GM06990 (cell line): ENCODE data around the gene TMEM163.

Source experiments
- DNase-seq: peaks from one replicate; pipeline ENCODE4 v3.0.0-alpha.2; 2011; ENCODE audit not compliant: insufficient read length; ENCODE audit errors: extremely low read depth
- H3K27me3 ChIP-seq: replicated peaks from 2 replicates; pipeline ENCODE4 v1.6.0; 2011; ENCODE audit warnings: low read length; ENCODE audit not compliant: control insufficient read depth, insufficient read depth
- H3K36me3 ChIP-seq: 2 replicates; pipeline ENCODE4 v1.5.1; 2011; ENCODE audit warnings: low read length; ENCODE audit not compliant: control insufficient read depth, insufficient read depth
- H3K4me3 ChIP-seq: replicated peaks from 2 replicates; pipeline ENCODE4 v1.5.1; 2011; ENCODE audit warnings: low read depth, mild to moderate bottlenecking, control low read depth, low read length
- CTCF ChIP-seq: IDR thresholded peaks from 2 replicates; pipeline ENCODE4 v1.5.1; 2011; ENCODE audit warnings: low read length, control low read depth, mild to moderate bottlenecking, inconsistent platforms; ENCODE audit not compliant: insufficient read depth, poor library complexity, severe bottlenecking

Gene TMEM163

DNA sequence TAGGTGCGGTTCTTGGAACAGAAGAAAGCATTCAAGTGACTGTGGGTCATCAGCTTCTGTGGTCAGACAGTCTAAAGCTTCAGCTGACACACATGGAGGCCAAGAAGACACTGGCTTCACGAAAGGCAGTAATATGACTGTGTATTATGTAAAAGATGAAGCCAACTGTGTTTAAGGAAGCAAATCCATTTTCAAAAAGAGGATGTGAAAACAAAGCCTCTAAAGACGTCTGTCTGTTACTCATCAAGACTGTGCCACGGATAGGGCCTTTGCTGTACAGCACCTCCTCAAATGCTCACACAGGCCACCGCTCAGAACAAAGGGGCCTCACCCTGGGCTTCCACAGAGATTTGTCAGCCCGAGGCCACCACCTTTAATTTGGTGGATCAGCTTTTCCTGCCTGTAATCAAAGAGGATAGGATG, 21.1 kb upstream of the TMEM163 start:
- Histone ChIP-seq H3K27me3 (no peaks in the 10 kb centered on the region; the same call in 1 of the 2 replicates), H3K36me3 (no peaks in the 10 kb centered on the region), H3K4me3 (no peak overlapping the region)
- DNase-seq = peak; percentile 79
- TF ChIP-seq CTCF = no peak

DNA sequence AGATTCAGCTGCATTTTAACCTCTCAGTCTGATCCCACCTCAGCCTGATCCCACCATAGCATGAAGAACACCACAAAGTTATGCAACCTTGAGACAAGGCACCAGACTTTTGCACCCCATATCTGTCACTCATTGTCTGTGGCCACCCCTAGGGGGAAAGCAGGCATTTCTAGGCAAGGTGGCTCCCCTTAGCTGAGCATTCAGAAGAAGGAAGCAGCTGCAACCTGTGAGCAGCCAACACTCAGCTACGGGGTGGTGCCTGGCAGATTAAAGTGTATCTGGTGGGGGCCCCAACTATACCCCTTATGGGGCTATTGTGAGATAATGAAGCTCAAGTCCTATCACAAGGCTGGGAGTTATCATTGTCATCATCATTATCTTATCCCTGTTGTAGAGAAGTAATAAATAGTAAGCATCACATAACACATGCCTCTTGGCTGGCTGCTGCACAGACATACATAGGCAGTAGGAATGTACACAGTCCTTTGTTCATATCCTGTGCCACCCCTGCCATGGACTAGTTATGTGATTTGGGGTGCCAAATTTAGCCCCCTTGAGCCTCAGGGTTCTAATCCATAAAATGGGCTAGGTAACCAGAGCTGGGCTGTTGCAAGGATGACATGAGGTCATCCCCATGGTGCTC, 20.6 kb upstream of the TMEM163 start:
- Histone ChIP-seq H3K27me3 (no peaks in the 10 kb centered on the region), H3K36me3 (no peaks in the 10 kb centered on the region), H3K4me3 (no peak overlapping the region)
- TF ChIP-seq CTCF = no peak
- no peak for DNase-seq

GRCh38 chr2:134738141-134738870, 19.5 kb upstream of the TMEM163 start:
- no peak overlapping the region for H3K4me3 ChIP-seq
- no peaks in the 10 kb centered on the region for H3K36me3 ChIP-seq
- DNase-seq = no peak
- H3K27me3 ChIP-seq = no peaks in the 10 kb centered on the region
- no peak for TF ChIP-seq CTCF

- no peak for TF ChIP-seq CTCF
- H3K27me3 ChIP-seq = no peaks in the 10 kb centered on the region
- H3K4me3 ChIP-seq = no peak overlapping the region
- no peak for DNase-seq
- H3K36me3 ChIP-seq = no peaks in the 10 kb centered on the region
Observed at GRCh38 chr2:134737671-134738070, 18.9 kb upstream of the TMEM163 start.

DNA sequence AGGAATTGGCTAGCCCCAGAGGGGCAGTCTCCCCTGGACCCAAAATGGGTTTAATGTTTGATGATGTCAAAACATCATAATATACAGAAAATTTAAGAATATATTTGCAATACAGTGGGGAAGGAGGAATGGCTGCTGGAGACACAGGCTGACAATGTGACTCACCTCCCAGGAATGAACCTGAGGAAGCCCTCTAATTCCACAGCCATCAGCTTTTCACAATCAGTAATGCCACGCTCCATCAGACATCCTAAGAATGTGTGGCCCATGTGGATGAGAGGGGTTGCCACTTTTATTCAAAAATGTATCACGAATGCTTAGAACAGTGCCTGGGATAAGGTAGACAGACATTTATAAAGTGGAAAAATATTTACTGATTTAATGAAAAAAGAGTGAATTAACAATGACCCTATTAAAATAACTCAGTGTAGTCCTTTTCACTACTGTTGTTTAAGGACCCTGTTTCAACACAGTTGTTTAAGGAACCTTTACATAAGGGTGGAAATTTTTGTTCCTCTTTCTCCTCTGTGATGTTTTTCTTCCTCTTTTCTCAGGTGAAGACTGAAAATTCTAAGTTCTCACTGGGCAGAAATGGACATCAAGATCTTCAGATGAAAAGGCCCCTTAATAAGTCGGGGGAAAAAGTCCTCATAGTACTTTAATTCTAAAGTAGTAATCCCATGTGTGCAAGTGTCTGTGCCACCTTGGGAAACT, 17.5 kb upstream of the TMEM163 start:
- Histone ChIP-seq H3K4me3 (no peak overlapping the region), H3K36me3 (no peaks in the 10 kb centered on the region), H3K27me3 (no peaks in the 10 kb centered on the region)
- no peak for DNase-seq
- no peak for TF ChIP-seq CTCF
